ENCODE results near the gene ZBTB49.
"Not testable (repeated sequence)": the region's sequence is repeated elsewhere in the genome, so short reads cannot be mapped to it uniquely, and the experiment has no call there.

The ZBTB49 gene

GRCh38 chr4:4343038-4343437 lies 53.0 kb downstream of the ZBTB49 start:
- CTCF ChIA-PET = interaction anchor here (1.1 kb wide), 1 partner anchor 92 kb away, joined by 3 read pairs; no protein-coding TSS in a partner anchor
- POLR2A ChIA-PET = no interaction called here
- TF ChIP-seq CTCF (IDR thresholded peaks at IDR 0.05; ENCODE audit: control extremely low read depth, extremely low read depth, low read depth, missing control alignments) = no peak
- DNase-seq (ENCODE audit: extremely low spot score) = no peak

- no peak for TF ChIP-seq CTCF (IDR thresholded peaks at IDR 0.05; ENCODE audit: control extremely low read depth, extremely low read depth, low read depth, missing control alignments)
- CTCF ChIA-PET = interaction anchor here (1.0 to 1.4 kb wide), 4 partner anchors 10 to 93 kb away, joined by 3 to 4 read pairs (median 3); no protein-coding TSS in a partner anchor
- POLR2A ChIA-PET = no interaction called here
- peak; percentile 40 for DNase-seq (ENCODE audit: extremely low spot score)
Measured at GRCh38 chr4:4344915-4345527, 55.0 kb downstream of the ZBTB49 start.

- ChIA-PET CTCF (no interaction called here), POLR2A (no interaction called here)
- no peak for DNase-seq (ENCODE audit: extremely low spot score)
- no peak for TF ChIP-seq CTCF (IDR thresholded peaks at IDR 0.05; ENCODE audit: control extremely low read depth, extremely low read depth, low read depth, missing control alignments)
Measured at GRCh38 chr4:4347585-4347984, 57.5 kb downstream of the ZBTB49 start.

GRCh38 chr4:4348585-4348984 lies 58.5 kb downstream of the ZBTB49 start:
- DNase-seq (ENCODE audit: extremely low spot score); POLR2A ChIA-PET; CTCF ChIA-PET: not testable (repeated sequence)

GRCh38 chr4:4349867-4350266 lies 59.8 kb downstream of the ZBTB49 start:
- no peak for TF ChIP-seq CTCF (IDR thresholded peaks at IDR 0.05; ENCODE audit: control extremely low read depth, extremely low read depth, low read depth, missing control alignments)
- ChIA-PET POLR2A (no interaction called here), CTCF (interaction anchor here (1.0 kb wide), 1 partner anchor 15 kb away, joined by 3 read pairs; no protein-coding TSS in a partner anchor)
- no peak for DNase-seq (ENCODE audit: extremely low spot score)

- ChIA-PET CTCF (no interaction called here), POLR2A (no interaction called here)
- no peak for TF ChIP-seq CTCF (IDR thresholded peaks at IDR 0.05; ENCODE audit: control extremely low read depth, extremely low read depth, low read depth, missing control alignments)
- no peak for DNase-seq (ENCODE audit: extremely low spot score)
Measured at GRCh38 chr4:4350909-4351308, 60.9 kb downstream of the ZBTB49 start.

GRCh38 chr4:4355302-4355701 lies 65.3 kb downstream of the ZBTB49 start:
- no peak for TF ChIP-seq CTCF (IDR thresholded peaks at IDR 0.05; ENCODE audit: control extremely low read depth, extremely low read depth, low read depth, missing control alignments)
- POLR2A ChIA-PET = no interaction called here
- DNase-seq (ENCODE audit: extremely low spot score) = no peak
- CTCF ChIA-PET = no interaction called here

All from GM10248 (cell line).